B cell (primary cell): ENCODE results near the gene MLLT3. TPM values are rescaled to one million over a fixed set of nuclear protein-coding genes. Genes with fewer than 3 reads are reported as not detected.

Source experiments
- ATAC-seq: fragments of 200-7000 bp; cut with Tn5 transposase; one replicate; pipeline ENCODE4 v1.10.0; 2021; ENCODE audit warnings: low read depth, mild to moderate bottlenecking, moderate number of reproducible peaks, moderate library complexity
- CTCF ChIA-PET: fragments of 350-600 bp; sonication (Branson Sonifier 250); formaldehyde crosslinking; loops from one replicate; lab custom pipeline; 2021; ENCODE audit warnings: antibody characterized with exemption, inconsistent platforms; lab: Charles Lee
- POLR2A ChIA-PET: fragments of 350-600 bp; sonication (Branson Sonifier 250); formaldehyde crosslinking; loops from one replicate; lab custom pipeline; 2021; ENCODE audit warnings: antibody characterized with exemption; lab: Charles Lee
- DNase-seq: peaks from one replicate; pipeline ENCODE4 v3.0.0; 2013
- H2AFZ ChIP-seq: 2 replicates; pipeline ENCODE4 v1.6.1; 2012; ENCODE audit warnings: mild to moderate bottlenecking, low read depth, low read length; ENCODE audit not compliant: insufficient read depth, poor library complexity, severe bottlenecking
- H3K27ac ChIP-seq, 2 donors: 1 replicate in 1 of 2; 2 replicates in 1 of 2; pipeline ENCODE4 v1.5.1; 2012 to 2013; ENCODE audit warnings: low read length in 2 of 2, mild to moderate bottlenecking in 2 of 2, moderate library complexity in 1 of 2
- H3K27me3 ChIP-seq, 4 experiments: fragments of 200-600 bp in 1 of 4; sonication (generic) in 1 of 4; replicated peaks in 1 of 4; 1 replicate in 2 of 4; 2 replicates in 2 of 4; pipeline versions ENCODE4 v1.6.1 to v1.7.0; 2013 to 2016; ENCODE audit warnings: low read length in 3 of 4, mild to moderate bottlenecking in 2 of 4, mixed read lengths in 1 of 4, moderate library complexity in 1 of 4; ENCODE audit not compliant: insufficient read depth in 4 of 4, control insufficient read depth in 3 of 4; ENCODE audit errors: control extremely low read depth in 1 of 4
- H3K36me3 ChIP-seq, 2 experiments: replicated peaks in 1 of 2; 1 replicate in 1 of 2; 2 replicates in 1 of 2; pipeline versions ENCODE4 v1.6.1 to v1.7.1; 2013; ENCODE audit warnings: low read length in 1 of 2; ENCODE audit not compliant: insufficient read depth in 2 of 2, control insufficient read depth in 1 of 2; ENCODE audit errors: control extremely low read depth in 1 of 2, extremely low read depth in 1 of 2
- H3K4me1 ChIP-seq, 2 donors: fragments of 200-600 bp in 1 of 2; sonication (generic) in 1 of 2; 1 replicate in 1 of 2; 2 replicates in 1 of 2; pipeline versions ENCODE4 v1.5.1 to v1.6.1; 2013 to 2017; ENCODE audit warnings: low read length in 2 of 2; ENCODE audit not compliant: control insufficient read depth in 2 of 2, insufficient read depth in 2 of 2
- H3K4me2 ChIP-seq: replicated peaks from 2 replicates; pipeline ENCODE3; 2012; ENCODE audit warnings: mild to moderate bottlenecking, low read depth, low read length; ENCODE audit not compliant: poor library complexity, severe bottlenecking
- H3K4me3 ChIP-seq, 5 experiments: fragments of 200-600 bp in 1 of 5; sonication (generic) in 1 of 5; 1 replicate in 3 of 5; 2 replicates in 2 of 5; pipeline versions ENCODE4 v1.5.1 to v1.7.0; 2011 to 2016; ENCODE audit warnings: low read length in 4 of 5, mild to moderate bottlenecking in 4 of 5, low read depth in 2 of 5, control low read depth in 1 of 5, moderate library complexity in 1 of 5; ENCODE audit not compliant: insufficient read depth in 1 of 5; ENCODE audit errors: control extremely low read depth in 1 of 5, extremely low read depth in 1 of 5
- H3K79me2 ChIP-seq: fragments of 200-600 bp; sonication (generic); one replicate; pipeline ENCODE4 v1.6.0; 2016; ENCODE audit warnings: low read length; ENCODE audit not compliant: control insufficient read depth, insufficient read depth
- H3K9ac ChIP-seq: fragments of 200-600 bp; sonication (generic); 2 replicates; pipeline ENCODE4 v1.6.1; 2017; ENCODE audit warnings: mild to moderate bottlenecking, low read length, moderate library complexity
- H3K9me3 ChIP-seq, 3 donors: one replicate each; pipeline versions ENCODE4 v1.6.1 to v1.7.1; 2013; ENCODE audit warnings: low read length in 2 of 3; ENCODE audit not compliant: control insufficient read depth in 2 of 3, insufficient read depth in 1 of 3; ENCODE audit errors: control extremely low read depth in 1 of 3
- H4K20me1 ChIP-seq: 2 replicates; pipeline ENCODE4 v1.6.0; 2012; ENCODE audit warnings: mild to moderate bottlenecking, low read length; ENCODE audit not compliant: insufficient read depth, control insufficient read depth, poor library complexity, severe bottlenecking
- H3K27ac Mint-ChIP-seq: one replicate; pipeline ENCODE4 v1.8.0; 2021; ENCODE audit warnings: mixed read lengths
- H3K27me3 Mint-ChIP-seq: one replicate; pipeline ENCODE4 v1.8.0; 2021; ENCODE audit warnings: mixed read lengths
- H3K4me1 Mint-ChIP-seq: one replicate; pipeline ENCODE4 v1.8.0; 2021; ENCODE audit warnings: mixed read lengths
- H3K4me3 Mint-ChIP-seq: one replicate; pipeline ENCODE4 v1.8.0; 2021; ENCODE audit warnings: mixed read lengths
- H3K9me3 Mint-ChIP-seq: one replicate; pipeline ENCODE4 v1.8.0; 2022; ENCODE audit warnings: mixed read lengths; ENCODE audit not compliant: insufficient read depth
- EZH2 ChIP-seq: IDR thresholded peaks from 2 replicates; pipeline ENCODE4 v1.6.1; 2012; ENCODE audit warnings: borderline replicate concordance, low read depth, mild to moderate bottlenecking, moderate library complexity, low read length; ENCODE audit not compliant: insufficient read depth, poor library complexity, severe bottlenecking
- WGBS: methylation state at CpG from one replicate; pipeline ENCODE4 v1.1.5; 2013; ENCODE audit warnings: missing lambda C conversion rate; ENCODE audit not compliant: insufficient coverage; 5-methylcytosine and 5-hydroxymethylcytosine counted together
- intact Hi-C: fragments of 100-400 bp; cut with micrococcal nuclease; formaldehyde crosslinking; loops from one replicate; pipeline ENCODE4 v1.10.0; 2022
- polyA plus RNA-seq: library from polyadenylated mRNA; depleted of rRNA; stranded (reverse); fragments of >200 nt; gene quantifications from 2 replicates; pipeline ENCODE4 v1.2.3, GENCODE V29; 2012
- total RNA-seq, 2 donors: library from RNA; stranded (reverse); fragments of 120-200 nt in 1 of 2; gene quantifications; 1 replicate in 1 of 2; 2 replicates in 1 of 2; pipeline versions ENCODE4 v1.2.3 to v1.2.4, GENCODE V29; 2013 to 2022
- TF ChIP-seq, protein P1 (sequence below): fragments of 200-600 bp; IDR thresholded peaks from one replicate; pipeline ENCODE4 v1.8.0; 2022; ENCODE audit warnings: antibody characterized with exemption, mild to moderate bottlenecking

The MLLT3 gene
- total and polyA plus RNA-seq, 2 donors (not counting 1 experiment from before 2014, with no cell fraction given): 3.4 to 3.6 TPM

DNA sequence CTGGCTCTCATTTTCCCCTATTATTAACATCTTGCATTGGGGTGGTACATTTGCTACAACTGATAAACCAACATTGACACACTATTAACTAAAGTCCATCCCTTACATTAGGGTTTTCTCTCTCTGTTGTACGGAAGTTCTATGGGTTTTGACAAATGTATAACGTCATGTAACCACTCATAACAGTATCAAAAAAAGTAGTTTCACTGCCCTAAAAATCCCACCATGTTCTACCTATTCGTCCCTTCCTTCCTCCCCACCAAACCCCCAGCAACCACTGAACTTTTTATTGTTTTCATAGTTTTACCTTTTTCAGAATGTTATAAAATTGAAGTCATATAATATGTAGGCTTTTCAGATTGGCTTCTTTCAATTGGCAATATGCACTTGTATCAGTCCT, 40.1 kb downstream of the MLLT3 start:
- Histone ChIP-seq H3K9ac (no peak overlapping the region), H3K79me2 (no peaks in the 10 kb centered on the region), H3K4me1 (no peaks in the 10 kb centered on the region), H3K9me3 (no peaks in the 10 kb centered on the region), H3K27ac (no peak overlapping the region), H3K27me3 (no peaks in the 10 kb centered on the region), H4K20me1 (no peaks in the 10 kb centered on the region), H3K36me3 (no peaks in the 10 kb centered on the region), H3K4me3 (no peak overlapping the region), H3K4me2 (no peak overlapping the region), H2AFZ (no peak overlapping the region)
- intact Hi-C loops: no loop called here
- CTCF ChIA-PET: no interaction called here
- TF ChIP-seq, protein P1, sequence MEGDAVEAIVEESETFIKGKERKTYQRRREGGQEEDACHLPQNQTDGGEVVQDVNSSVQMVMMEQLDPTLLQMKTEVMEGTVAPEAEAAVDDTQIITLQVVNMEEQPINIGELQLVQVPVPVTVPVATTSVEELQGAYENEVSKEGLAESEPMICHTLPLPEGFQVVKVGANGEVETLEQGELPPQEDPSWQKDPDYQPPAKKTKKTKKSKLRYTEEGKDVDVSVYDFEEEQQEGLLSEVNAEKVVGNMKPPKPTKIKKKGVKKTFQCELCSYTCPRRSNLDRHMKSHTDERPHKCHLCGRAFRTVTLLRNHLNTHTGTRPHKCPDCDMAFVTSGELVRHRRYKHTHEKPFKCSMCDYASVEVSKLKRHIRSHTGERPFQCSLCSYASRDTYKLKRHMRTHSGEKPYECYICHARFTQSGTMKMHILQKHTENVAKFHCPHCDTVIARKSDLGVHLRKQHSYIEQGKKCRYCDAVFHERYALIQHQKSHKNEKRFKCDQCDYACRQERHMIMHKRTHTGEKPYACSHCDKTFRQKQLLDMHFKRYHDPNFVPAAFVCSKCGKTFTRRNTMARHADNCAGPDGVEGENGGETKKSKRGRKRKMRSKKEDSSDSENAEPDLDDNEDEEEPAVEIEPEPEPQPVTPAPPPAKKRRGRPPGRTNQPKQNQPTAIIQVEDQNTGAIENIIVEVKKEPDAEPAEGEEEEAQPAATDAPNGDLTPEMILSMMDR: no peak
- TF ChIP-seq EZH2: no peak
- no peak overlapping the region for H3K27ac Mint-ChIP-seq
- no peak overlapping the region for H3K4me3 Mint-ChIP-seq
- POLR2A ChIA-PET: no interaction called here
- WGBS: no CpG with 5 or more reads among the region's 3 CpGs
- no peaks in the 10 kb centered on the region for H3K9me3 Mint-ChIP-seq
- peaks cover 2% of the 10 kb centered on the region for H3K4me1 Mint-ChIP-seq
- no peaks in the 10 kb centered on the region for H3K27me3 Mint-ChIP-seq
- ATAC-seq: no peak
- no peak for DNase-seq

DNA sequence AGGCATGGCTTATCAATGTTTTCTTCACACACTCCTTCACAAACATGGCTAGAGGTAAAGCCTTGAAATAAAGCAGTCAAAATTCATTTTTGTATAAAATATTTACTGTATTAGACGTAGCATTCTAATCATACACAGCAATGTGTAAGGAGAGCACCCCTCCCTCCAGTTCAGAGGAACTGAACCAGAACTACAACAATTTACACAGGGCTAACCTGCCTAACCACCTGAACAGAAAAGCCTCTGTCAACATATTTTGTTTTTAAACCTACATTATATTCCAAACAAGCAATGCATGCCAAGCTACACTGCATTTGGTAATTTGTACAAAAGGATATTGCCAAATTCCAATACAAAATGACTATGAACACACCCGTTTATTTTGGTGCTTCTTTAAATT, 41.6 kb downstream of the MLLT3 start:
- Histone ChIP-seq H3K36me3 (no peaks in the 10 kb centered on the region), H3K27me3 (no peaks in the 10 kb centered on the region), H4K20me1 (no peaks in the 10 kb centered on the region), H3K4me1 (no peaks in the 10 kb centered on the region), H3K9me3 (no peaks in the 10 kb centered on the region), H3K4me2 (no peak overlapping the region), H3K9ac (no peak overlapping the region), H2AFZ (no peak overlapping the region), H3K4me3 (no peak overlapping the region), H3K79me2 (no peaks in the 10 kb centered on the region), H3K27ac (no peak overlapping the region)
- H3K27me3 Mint-ChIP-seq: no peaks in the 10 kb centered on the region
- TF ChIP-seq EZH2: no peak
- TF ChIP-seq, protein P1: no peak
- intact Hi-C loops: no loop called here
- WGBS: 100% methylated on average over 1 of the region's 2 CpGs
- ChIA-PET CTCF (no interaction called here), POLR2A (no interaction called here)
- no peak for DNase-seq
- peaks cover 2% of the 10 kb centered on the region for H3K4me1 Mint-ChIP-seq
- ATAC-seq: no peak
- H3K4me3 Mint-ChIP-seq: no peak overlapping the region
- peaks cover 3% of the 10 kb centered on the region for H3K9me3 Mint-ChIP-seq
- H3K27ac Mint-ChIP-seq: no peak overlapping the region
